GM12892 (cell line): ENCODE measurements around the gene PTPN14.

Experiments
- POLR2A ChIP-seq: IDR thresholded peaks from 2 replicates; pipeline ENCODE4 v1.6.1; 2011; ENCODE audit warnings: low read depth, low read length, control low read depth
- POLR2AphosphoS5 ChIP-seq: IDR thresholded peaks from 2 replicates; pipeline ENCODE4 v1.6.1; 2011; ENCODE audit warnings: low read depth, low read length, control low read depth

DNA sequence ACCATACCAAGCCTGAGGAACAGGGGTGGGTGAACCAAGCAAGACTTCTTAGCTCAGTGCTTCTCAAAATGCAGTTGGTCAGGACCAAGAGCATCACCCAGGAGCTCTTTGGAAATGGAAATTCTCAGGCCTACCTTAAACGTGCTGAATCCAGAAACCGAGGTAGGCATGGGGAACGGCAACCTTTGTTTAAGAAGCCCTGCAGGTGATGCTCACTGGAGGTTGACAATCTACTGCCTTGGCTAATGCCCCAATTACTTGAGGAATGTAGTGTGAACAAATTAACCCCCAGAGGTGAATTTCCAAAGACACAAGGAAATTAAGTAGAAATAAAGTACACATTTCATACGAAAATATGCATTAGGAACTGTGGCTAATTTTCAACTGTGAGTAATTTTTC is 5.3 kb downstream of the PTPN14 start:
- TF ChIP-seq POLR2A (no peak), POLR2AphosphoS5 (no peak)
